ENCODE data around the gene JARID2.

Gene JARID2

DNA sequence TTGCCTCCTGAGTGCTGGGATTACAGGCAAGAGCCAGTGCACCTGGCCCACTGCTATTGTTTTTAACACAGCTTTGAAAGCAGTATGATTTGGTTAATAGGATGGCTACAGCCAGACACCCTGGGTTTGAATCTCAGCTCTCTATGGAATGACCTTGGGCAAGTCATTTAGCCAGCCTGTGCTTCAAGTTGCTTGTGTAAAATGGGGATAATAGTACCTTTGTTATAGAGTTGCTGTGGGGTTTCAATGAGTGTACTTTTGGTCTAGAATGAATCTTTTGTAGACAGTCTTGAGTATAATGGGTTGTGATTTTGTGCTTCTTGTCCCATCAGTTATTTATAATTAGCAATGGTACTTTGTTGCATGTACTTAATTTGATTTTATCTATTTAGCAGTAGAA lies 70.9 kb downstream of the JARID2 start:
- TF ChIP-seq CTCF (conservative IDR thresholded peaks at IDR 0.05; ENCODE audit: low read depth, low read length) = no peak

GRCh38 chr6:15317251-15317650 lies 71.4 kb downstream of the JARID2 start:
- no peak for TF ChIP-seq CTCF (conservative IDR thresholded peaks at IDR 0.05; ENCODE audit: low read depth, low read length)
- no peak overlapping the region for H3K4me3 ChIP-seq (ENCODE audit: low read length)
- no peak for DNase-seq (ENCODE audit: low read depth)

More for the DNA sequence above, 70.9 kb downstream of the JARID2 start:
- DNase-seq (ENCODE audit: low read depth) = no peak
- no peak overlapping the region for H3K4me3 ChIP-seq (ENCODE audit: low read length)

GRCh38 chr6:15317934-15318902 lies 72.3 kb downstream of the JARID2 start:
- no peak for DNase-seq (ENCODE audit: low read depth)
- TF ChIP-seq CTCF (conservative IDR thresholded peaks at IDR 0.05; ENCODE audit: low read depth, low read length) = no peak
- no peak overlapping the region for H3K4me3 ChIP-seq (ENCODE audit: low read length)

DNA sequence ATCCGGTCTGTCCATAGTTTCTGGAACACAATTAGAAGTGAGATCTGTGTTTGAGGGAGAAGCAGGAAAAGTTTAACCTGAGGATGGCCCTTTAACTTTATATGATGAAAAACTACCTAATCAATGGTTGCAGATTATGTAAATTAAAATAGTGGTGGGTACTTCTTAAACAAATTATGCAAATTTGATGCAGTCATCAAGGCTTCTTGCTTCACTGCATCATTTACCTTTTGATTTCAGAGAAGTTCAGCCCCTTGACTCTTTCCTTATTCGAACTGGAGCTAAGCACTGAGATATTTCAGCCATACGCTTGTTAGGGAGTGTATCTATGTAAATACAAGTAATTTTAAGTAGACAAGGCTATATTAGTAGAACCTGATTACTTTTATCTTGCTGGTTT lies 73.8 kb downstream of the JARID2 start:
- no peak for DNase-seq (ENCODE audit: low read depth)
- TF ChIP-seq CTCF (conservative IDR thresholded peaks at IDR 0.05; ENCODE audit: low read depth, low read length) = no peak
- H3K4me3 ChIP-seq (ENCODE audit: low read length) = no peak overlapping the region

DNA sequence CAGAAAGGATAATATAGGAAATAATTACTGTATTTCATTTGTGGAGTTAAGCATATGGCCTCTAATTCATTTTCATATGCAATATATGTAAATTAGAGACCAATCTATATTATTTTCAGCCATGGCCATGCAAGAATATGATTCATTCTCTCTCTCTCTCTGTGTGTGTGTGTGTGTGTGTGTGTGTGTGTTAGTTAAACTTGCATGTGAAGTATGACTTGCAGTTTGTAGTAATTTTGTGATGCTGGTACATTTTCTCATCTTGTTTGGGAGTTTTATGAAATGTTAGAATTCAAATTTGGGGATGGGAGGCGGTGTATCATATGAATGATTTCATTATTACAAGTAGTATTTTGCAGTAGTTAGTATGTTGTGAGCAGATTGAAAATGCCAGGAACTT lies 74.8 kb downstream of the JARID2 start:
- no peak overlapping the region for H3K4me3 ChIP-seq (ENCODE audit: low read length)
- no peak for DNase-seq (ENCODE audit: low read depth)
- TF ChIP-seq CTCF (conservative IDR thresholded peaks at IDR 0.05; ENCODE audit: low read depth, low read length) = no peak

- DNase-seq (ENCODE audit: low read depth) = no peak
- TF ChIP-seq CTCF (conservative IDR thresholded peaks at IDR 0.05; ENCODE audit: low read depth, low read length) = no peak
- no peak overlapping the region for H3K4me3 ChIP-seq (ENCODE audit: low read length)
These were observed 76.3 kb downstream of the JARID2 start for GRCh38 chr6:15322184-15322583.
